Panc1 (cell line): ENCODE measurements around the gene PRDM1. TPM values are rescaled to one million over a fixed set of nuclear protein-coding genes. Genes with fewer than 3 reads are reported as not detected.

Experiments
- ATAC-seq: fragments of 200-7000 bp; cut with Tn5 transposase; 2 replicates; pipeline ENCODE4 v1.9.1; 2020; ENCODE audit warnings: mild to moderate bottlenecking, moderate library complexity
- BruUV-seq: library from RNA; stranded (reverse); fragments of 400-500 nt; replicated peaks from 2 replicates; lab custom pipeline; 2021; lab: Mats Ljungman, UMichigan
- CTCF ChIA-PET: fragments of 300-600 bp; sonication (Branson Sonifier 250); formaldehyde crosslinking; loops from one replicate; lab custom pipeline; 2022; ENCODE audit warnings: antibody characterized with exemption; lab: Charles Lee
- POLR2A ChIA-PET: fragments of 300-600 bp; sonication (Branson Sonifier 250); formaldehyde crosslinking; loops from one replicate; lab custom pipeline; 2022; ENCODE audit warnings: antibody characterized with exemption; lab: Charles Lee
- DNase-seq: peaks from one replicate; pipeline ENCODE4 v3.0.0-alpha.2; 2010; ENCODE audit warnings: low read depth, low spot score
- H3K27ac ChIP-seq: 2 replicates; pipeline ENCODE4 v1.5.1; 2011; ENCODE audit warnings: mild to moderate bottlenecking, low read length, inconsistent platforms
- H3K27me3 ChIP-seq: fragments of 200-500 bp; sonication (Bioruptor generic); 2 replicates; pipeline ENCODE4 v1.6.0; 2014; ENCODE audit warnings: low read length, inconsistent platforms; ENCODE audit not compliant: control insufficient read depth, insufficient read depth
- H3K36me3 ChIP-seq: fragments of 200-500 bp; sonication (Bioruptor generic); 2 replicates; pipeline ENCODE4 v1.5.1; 2014; ENCODE audit warnings: inconsistent platforms, mild to moderate bottlenecking, low read length, moderate library complexity; ENCODE audit not compliant: control insufficient read depth, insufficient read depth
- H3K4me1 ChIP-seq: 2 replicates; pipeline ENCODE4 v1.5.1; 2011; ENCODE audit warnings: inconsistent platforms, mild to moderate bottlenecking, low read length, moderate library complexity; ENCODE audit not compliant: control insufficient read depth, insufficient read depth
- H3K4me3 ChIP-seq, 2 experiments: 2 replicates each; pipeline ENCODE4 v1.5.1; 2011 to 2012; ENCODE audit warnings: low read depth in 2 of 2, low read length in 2 of 2, mild to moderate bottlenecking in 2 of 2, inconsistent platforms in 1 of 2, moderate library complexity in 1 of 2
- H3K9me3 ChIP-seq: fragments of 200-500 bp; sonication (Bioruptor generic); 2 replicates; pipeline ENCODE4 v1.5.1; 2014; ENCODE audit warnings: low read depth, mild to moderate bottlenecking, inconsistent platforms, low read length, moderate library complexity; ENCODE audit not compliant: control insufficient read depth, insufficient read depth
- CTCF ChIP-seq: fragments of 450-650 bp; IDR thresholded peaks from 2 replicates; pipeline ENCODE4 v1.5.1; 2017; ENCODE audit warnings: mild to moderate bottlenecking
- POLR2AphosphoS5 ChIP-seq: IDR thresholded peaks from 2 replicates; pipeline ENCODE4 v1.6.1; 2012; ENCODE audit warnings: mild to moderate bottlenecking, low read depth, low read length, moderate library complexity
- REST ChIP-seq, 2 experiments: IDR thresholded peaks; 2 replicates each; pipeline ENCODE4 v1.6.1; 2011 to 2012; ENCODE audit warnings: low read depth in 2 of 2, control low read depth in 1 of 2, low read length in 1 of 2, mild to moderate bottlenecking in 1 of 2, moderate library complexity in 1 of 2; ENCODE audit not compliant: insufficient read depth in 1 of 2
- SIN3A ChIP-seq: IDR thresholded peaks from 2 replicates; pipeline ENCODE4 v1.6.1; 2012; ENCODE audit warnings: low read depth, mild to moderate bottlenecking, low read length, moderate library complexity, borderline replicate concordance; ENCODE audit not compliant: insufficient read depth
- TCF7L2 ChIP-seq: IDR thresholded peaks from 2 replicates; pipeline ENCODE4 v1.6.1; 2011; ENCODE audit warnings: mild to moderate bottlenecking, low read depth, low read length, inconsistent platforms
- in situ Hi-C: cut with HindIII; loops from 2 replicates; pipeline ENCODE4 v1.10.0; 2016; ENCODE audit warnings: low sequenced_read_pairs, low pct_unique_long_range_greater_than_20kb
- intact Hi-C: fragments of 100-400 bp; cut with micrococcal nuclease; formaldehyde crosslinking; loops from one replicate; pipeline ENCODE4 v1.10.0; 2022; ENCODE audit not compliant: unreplicated experiment
- total RNA-seq: library from RNA; stranded (reverse); gene quantifications from one replicate; pipeline ENCODE4 v1.2.1, GENCODE V29; 2021; ENCODE audit not compliant: unreplicated experiment

Gene PRDM1
- total RNA-seq, 1 experiment from 2014 or later, result 2.6 TPM

- no peak for TF ChIP-seq POLR2AphosphoS5
- TF ChIP-seq TCF7L2, result no peak
- no peak for TF ChIP-seq CTCF
- TF ChIP-seq REST (IDR thresholded peaks at IDR 0.05; ENCODE audit: insufficient read depth in 1 of 2, low read depth in 2 of 2, low read length in 1 of 2), result no peak
- no peak for TF ChIP-seq SIN3A
- in situ Hi-C loops, result no loop called here
- H3K4me1 ChIP-seq, result no peaks in the 10 kb centered on the region
- H3K9me3 ChIP-seq, result no peaks in the 10 kb centered on the region
- H3K4me3 ChIP-seq, result no peak overlapping the region
- POLR2A ChIA-PET, result no interaction called here
- ATAC-seq, result no peak
- no peaks in the 10 kb centered on the region for H3K36me3 ChIP-seq
- H3K27ac ChIP-seq, result no peak overlapping the region
- no peaks in the 10 kb centered on the region for H3K27me3 ChIP-seq
- intact Hi-C loops, result no loop called here
- BruUV-seq, result no TSS peak
- CTCF ChIA-PET, result no interaction called here
- no peak for DNase-seq
These were observed 36.3 kb downstream of the PRDM1 start for GRCh38 chr6:106122306-106122918.

- in situ Hi-C loops (no loop called here), intact Hi-C loops (no loop called here)
- H3K9me3 ChIP-seq, result no peaks in the 10 kb centered on the region
- BruUV-seq, result no TSS peak
- H3K27me3 ChIP-seq, result no peaks in the 10 kb centered on the region
- no peak overlapping the region for H3K4me3 ChIP-seq
- H3K27ac ChIP-seq, result no peak overlapping the region
- CTCF ChIA-PET, result no interaction called here
- no peak for ATAC-seq
- H3K4me1 ChIP-seq, result no peaks in the 10 kb centered on the region
- DNase-seq, result no peak
- TF ChIP-seq POLR2AphosphoS5 (no peak), SIN3A (no peak), TCF7L2 (no peak), CTCF (no peak), REST (IDR thresholded peaks at IDR 0.05; ENCODE audit: insufficient read depth in 1 of 2, low read depth in 2 of 2, low read length in 1 of 2) (no peak)
- H3K36me3 ChIP-seq, result no peaks in the 10 kb centered on the region
- POLR2A ChIA-PET, result interaction anchor here (0.6 kb wide), 1 partner anchor 75 kb away, joined by 6 read pairs; no protein-coding TSS in a partner anchor
These were observed 37.0 kb downstream of the PRDM1 start for GRCh38 chr6:106122938-106123656.
